HepG2 (cell line): ENCODE measurements around the gene SRXN1. TPM values are rescaled to one million over a fixed set of nuclear protein-coding genes. Genes with fewer than 3 reads are reported as not detected.

Experiments
- GATAD2A ChIP-seq: IDR thresholded peaks from 2 replicates; pipeline ENCODE4 v1.6.1; 2016
- HNRNPL ChIP-seq: fragments of 200-400 bp; formaldehyde crosslinking; IDR thresholded peaks from 2 replicates; pipeline ENCODE4 v1.6.1; 2017; ENCODE audit warnings: mild to moderate bottlenecking, low read depth, low read length
- HNRNPLL ChIP-seq: fragments of 200-400 bp; formaldehyde crosslinking; IDR thresholded peaks from 2 replicates; pipeline ENCODE4 v1.6.1; 2017; ENCODE audit warnings: mild to moderate bottlenecking, low read depth, low read length; ENCODE audit not compliant: poor library complexity, severe bottlenecking
- MTF2 ChIP-seq: sonication (generic); formaldehyde crosslinking; IDR thresholded peaks from 2 replicates; pipeline ENCODE4 v1.5.0; 2020; ENCODE audit warnings: missing genetic modification reagents, borderline replicate concordance
- PLSCR1 ChIP-seq: sonication (generic); formaldehyde crosslinking; IDR thresholded peaks from 2 replicates; pipeline ENCODE4 v1.5.0; 2020; ENCODE audit warnings: missing genetic modification reagents, mild to moderate bottlenecking, borderline replicate concordance
- SIN3A ChIP-seq: IDR thresholded peaks from 2 replicates; pipeline ENCODE4 v1.6.1; 2011; ENCODE audit warnings: low read depth, mild to moderate bottlenecking, control low read depth, low read length, borderline replicate concordance
- SIX4 ChIP-seq: sonication (generic); formaldehyde crosslinking; IDR thresholded peaks from 2 replicates; pipeline ENCODE4 v1.4.0; 2020; ENCODE audit warnings: missing genetic modification reagents
- THAP9 ChIP-seq: sonication (generic); formaldehyde crosslinking; IDR thresholded peaks from 2 replicates; pipeline ENCODE4; 2020; ENCODE audit warnings: missing genetic modification reagents, mild to moderate bottlenecking, borderline replicate concordance
- ZBTB25 ChIP-seq: IDR thresholded peaks from 2 replicates; pipeline ENCODE4 v1.6.1; 2018; ENCODE audit warnings: missing genetic modification reagents
- ZNF282 ChIP-seq: fragments of 450-650 bp; IDR thresholded peaks from 2 replicates; pipeline ENCODE4 v1.6.1; 2018; ENCODE audit not compliant: partially characterized antibody
- ZNF572 ChIP-seq: sonication (generic); formaldehyde crosslinking; IDR thresholded peaks from 2 replicates; pipeline ENCODE4 v1.5.1; 2020; ENCODE audit warnings: mild to moderate bottlenecking, missing genetic modification reagents
- ZNF598 ChIP-seq: sonication (generic); formaldehyde crosslinking; IDR thresholded peaks from 2 replicates; pipeline ENCODE4 v1.5.1; 2020; ENCODE audit warnings: mild to moderate bottlenecking, missing genetic modification reagents, borderline replicate concordance
- ZNF790 ChIP-seq: sonication (generic); formaldehyde crosslinking; IDR thresholded peaks from 2 replicates; pipeline ENCODE4 v1.8.0; 2022; ENCODE audit warnings: missing genetic modification reagents, mild to moderate bottlenecking, borderline replicate concordance
- ZNF850 ChIP-seq: sonication (generic); formaldehyde crosslinking; conservative IDR thresholded peaks from 2 replicates; pipeline ENCODE4 v1.9.0; 2021; ENCODE audit warnings: mild to moderate bottlenecking, missing genetic modification reagents
- ZZZ3 ChIP-seq: sonication (generic); formaldehyde crosslinking; IDR thresholded peaks from 2 replicates; pipeline ENCODE4 v1.4.0; 2020; ENCODE audit warnings: missing genetic modification reagents, mild to moderate bottlenecking, borderline replicate concordance
- polyA plus RNA-seq, 8 experiments: library from polyadenylated mRNA; depleted of rRNA in 3 of 8; stranded (reverse) in 7 of 8; unstranded in 1 of 8; fragments of >200 nt; fragmentation: Illumina TruSeq in 4 of 8; extraction: Trizol in 4 of 8; gene quantifications; 2 replicates each; pipeline versions ENCODE4 v1.2.1 to v1.2.3, GENCODE V29; 2011 to 2016; ENCODE audit warnings: low read depth in 4 of 8, missing spikeins in 1 of 8, mixed read lengths in 1 of 8; ENCODE audit not compliant: insufficient read depth in 1 of 8
- total RNA-seq, 5 experiments: library from RNA; depleted of rRNA; stranded (reverse); fragments of >200 nt; fragmentation: Illumina TruSeq; extraction: Trizol; gene quantifications; 2 replicates each; pipeline ENCODE4 v1.2.3, GENCODE V29; 2016; ENCODE audit warnings: low read depth in 1 of 5
- TF ChIP-seq, protein P1 (sequence below): IDR thresholded peaks from 2 replicates; pipeline ENCODE4 v1.6.1; 2012; ENCODE audit warnings: low read length, improper control_type of control experiment

SRXN1 gene
- total and polyA plus RNA-seq, 2 of the 13 experiments (the other 11 are each of a cell fraction or from before 2014, with no cell fraction given), result 29.9 to 87.7 TPM

DNA sequence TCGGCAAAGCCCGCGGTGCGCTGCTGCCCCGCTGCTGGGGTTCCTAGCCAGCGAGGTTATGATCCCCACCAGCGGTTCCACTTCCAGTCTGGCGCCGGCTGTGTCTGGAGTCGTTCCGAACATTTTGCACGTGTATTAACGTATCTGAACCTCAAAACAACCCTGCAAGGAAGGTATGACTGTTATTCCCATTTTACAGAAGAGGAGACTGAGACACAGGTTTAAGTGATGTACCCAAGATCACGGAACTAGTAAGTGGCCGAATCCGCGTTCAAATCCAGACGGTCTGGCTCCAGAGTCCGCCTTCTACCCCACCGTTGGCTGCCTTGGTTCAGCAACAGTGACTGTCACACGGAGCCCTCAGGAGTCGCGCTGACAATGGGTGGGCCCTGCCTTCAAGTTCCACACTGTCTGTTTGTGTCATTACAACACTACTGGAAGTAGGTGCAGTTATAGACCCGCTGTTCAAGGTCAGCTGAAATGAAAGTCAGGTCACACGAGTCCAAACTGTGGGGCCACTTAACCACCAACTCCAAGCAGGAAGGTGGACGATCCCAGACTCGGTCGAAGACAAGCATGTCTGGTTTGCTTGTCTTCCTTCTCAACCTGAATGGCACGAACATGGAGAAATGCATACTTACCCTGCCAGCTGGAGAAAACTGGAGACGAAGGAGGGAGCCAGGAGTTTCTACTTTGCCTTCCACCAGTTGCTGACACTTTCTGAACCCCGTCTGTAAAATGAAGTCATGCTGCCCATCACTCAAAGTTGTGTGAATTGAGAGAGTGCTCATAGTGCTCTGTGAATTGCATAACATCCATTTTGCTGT lies 803 bp upstream of the SRXN1 start (continued):
- TF ChIP-seq HNRNPLL (peak; percentile 9), GATAD2A (CRISPR knock-in tag) (peak; percentile 75), ZNF598 (peak; percentile 47; the same call in 1 of the 2 replicates), ZNF790 (CRISPR knock-in tag) (no peak), ZNF282 (no peak), ZBTB25 (CRISPR knock-in tag) (no peak), THAP9 (CRISPR knock-in tag) (no peak; the same call in 1 of the 2 replicates), SIN3A (0 out of 2 replicates have a peak, but pooled peaks have one; percentile 0), HNRNPL (no peak), MTF2 (CRISPR knock-in tag) (no peak), ZNF572 (CRISPR knock-in tag) (peak; percentile 96; the same call in 1 of the 2 replicates), SIX4 (CRISPR knock-in tag) (peak; percentile 9; the same call in 1 of the 2 replicates), ZZZ3 (CRISPR knock-in tag) (no peak), ZNF850 (CRISPR knock-in tag) (0 out of 2 replicates have a peak, but pooled peaks have one; percentile 77), PLSCR1 (CRISPR knock-in tag) (no peak)
- TF ChIP-seq, protein P1, sequence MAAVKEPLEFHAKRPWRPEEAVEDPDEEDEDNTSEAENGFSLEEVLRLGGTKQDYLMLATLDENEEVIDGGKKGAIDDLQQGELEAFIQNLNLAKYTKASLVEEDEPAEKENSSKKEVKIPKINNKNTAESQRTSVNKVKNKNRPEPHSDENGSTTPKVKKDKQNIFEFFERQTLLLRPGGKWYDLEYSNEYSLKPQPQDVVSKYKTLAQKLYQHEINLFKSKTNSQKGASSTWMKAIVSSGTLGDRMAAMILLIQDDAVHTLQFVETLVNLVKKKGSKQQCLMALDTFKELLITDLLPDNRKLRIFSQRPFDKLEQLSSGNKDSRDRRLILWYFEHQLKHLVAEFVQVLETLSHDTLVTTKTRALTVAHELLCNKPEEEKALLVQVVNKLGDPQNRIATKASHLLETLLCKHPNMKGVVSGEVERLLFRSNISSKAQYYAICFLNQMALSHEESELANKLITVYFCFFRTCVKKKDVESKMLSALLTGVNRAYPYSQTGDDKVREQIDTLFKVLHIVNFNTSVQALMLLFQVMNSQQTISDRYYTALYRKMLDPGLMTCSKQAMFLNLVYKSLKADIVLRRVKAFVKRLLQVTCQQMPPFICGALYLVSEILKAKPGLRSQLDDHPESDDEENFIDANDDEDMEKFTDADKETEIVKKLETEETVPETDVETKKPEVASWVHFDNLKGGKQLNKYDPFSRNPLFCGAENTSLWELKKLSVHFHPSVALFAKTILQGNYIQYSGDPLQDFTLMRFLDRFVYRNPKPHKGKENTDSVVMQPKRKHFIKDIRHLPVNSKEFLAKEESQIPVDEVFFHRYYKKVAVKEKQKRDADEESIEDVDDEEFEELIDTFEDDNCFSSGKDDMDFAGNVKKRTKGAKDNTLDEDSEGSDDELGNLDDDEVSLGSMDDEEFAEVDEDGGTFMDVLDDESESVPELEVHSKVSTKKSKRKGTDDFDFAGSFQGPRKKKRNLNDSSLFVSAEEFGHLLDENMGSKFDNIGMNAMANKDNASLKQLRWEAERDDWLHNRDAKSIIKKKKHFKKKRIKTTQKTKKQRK, result no peak
